Kidney glomerular epithelial cell (primary cell): ENCODE data around the gene PTPRM.
A peak's percentile ranks its signal among the peaks of the same experiment; 100 is the strongest.

ENCODE experiments used
- DNase-seq: peaks from one replicate; lab custom pipeline; 2025; lab: John Stamatoyannopoulos, UW

PTPRM gene

GRCh38 chr18:7600036-7600435 is 32.9 kb downstream of the PTPRM start:
- DNase-seq = no peak

DNA sequence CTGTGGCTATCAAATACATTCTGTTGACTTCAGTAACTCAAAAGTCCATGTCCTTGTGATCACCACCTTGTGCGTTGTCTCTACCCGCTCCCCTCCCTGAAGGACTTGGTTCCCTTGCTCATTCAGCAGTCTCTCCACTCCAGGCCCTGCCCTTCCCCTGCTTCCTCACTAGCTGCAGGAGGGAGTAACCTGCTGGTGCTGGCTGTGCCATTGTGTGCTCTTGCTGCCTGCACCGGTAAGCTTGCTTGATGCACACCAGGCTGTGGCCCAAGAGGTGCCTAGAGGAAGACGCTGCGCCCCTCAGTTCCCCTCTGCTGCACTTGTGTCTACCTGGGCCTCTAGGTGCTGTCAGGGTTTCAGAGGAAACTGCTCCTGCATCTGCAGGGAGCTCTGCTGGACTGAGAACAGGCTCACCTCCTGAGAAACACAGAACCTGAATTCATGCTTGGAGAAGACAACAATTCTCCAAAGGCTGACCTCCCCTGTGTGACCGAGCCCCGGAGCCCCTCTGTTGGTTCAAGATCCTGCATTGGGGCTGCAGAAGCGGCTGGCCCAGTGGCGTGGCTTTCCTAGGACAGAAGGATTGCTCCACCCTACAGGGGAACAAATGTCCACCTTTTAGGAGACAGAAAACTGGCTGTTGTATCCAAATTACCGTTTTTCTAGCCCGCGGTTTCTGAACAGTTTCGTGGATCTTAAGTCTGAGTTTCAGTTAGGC is 33.6 kb downstream of the PTPRM start:
- no peak for DNase-seq

- peak; percentile 25 for DNase-seq
Observed at GRCh38 chr18:7601246-7601615, 34.1 kb downstream of the PTPRM start.

GRCh38 chr18:7601936-7602335 is 34.8 kb downstream of the PTPRM start:
- DNase-seq = no peak

GRCh38 chr18:7603259-7604000 is 36.3 kb downstream of the PTPRM start:
- DNase-seq = no peak

DNA sequence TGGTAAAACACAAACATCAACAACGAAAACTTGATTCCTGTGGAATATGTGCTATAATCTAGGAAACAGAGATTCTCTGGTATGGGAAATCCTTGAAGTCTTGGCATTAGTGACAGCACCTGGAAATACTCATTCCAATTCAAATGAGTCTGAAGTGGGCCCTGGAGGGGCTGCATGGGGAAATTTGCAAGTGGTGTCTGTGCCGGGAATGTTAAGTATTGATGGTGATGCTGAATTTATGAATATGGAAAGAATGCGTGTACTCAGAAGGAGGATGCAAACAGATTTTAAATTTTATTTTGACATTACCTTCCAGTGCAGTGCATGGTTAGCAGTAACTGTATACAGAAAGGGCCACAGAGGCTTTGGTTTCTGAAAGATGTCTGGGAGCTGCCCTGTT is 37.2 kb downstream of the PTPRM start:
- DNase-seq = no peak

DNA sequence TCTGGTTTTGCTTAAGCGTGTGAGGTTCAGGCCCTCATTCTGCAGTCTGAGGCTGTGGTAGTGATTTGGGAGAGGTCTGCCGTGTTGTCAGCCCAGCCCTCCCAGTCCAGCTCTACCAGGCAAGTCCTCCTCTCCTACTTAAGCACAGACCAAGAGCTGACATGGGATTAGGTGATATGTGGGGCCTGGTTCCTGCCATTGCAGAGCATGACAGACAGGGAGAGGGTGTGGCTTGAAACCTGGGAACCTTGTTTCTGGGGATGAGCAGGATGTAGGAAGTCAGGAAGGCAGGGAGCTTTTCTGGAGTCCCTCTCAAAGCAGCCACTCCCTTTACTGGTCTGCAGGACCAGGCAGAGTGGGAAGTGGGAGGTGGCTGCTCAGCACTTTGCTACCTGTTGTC is 38.6 kb downstream of the PTPRM start:
- no peak for DNase-seq

DNA sequence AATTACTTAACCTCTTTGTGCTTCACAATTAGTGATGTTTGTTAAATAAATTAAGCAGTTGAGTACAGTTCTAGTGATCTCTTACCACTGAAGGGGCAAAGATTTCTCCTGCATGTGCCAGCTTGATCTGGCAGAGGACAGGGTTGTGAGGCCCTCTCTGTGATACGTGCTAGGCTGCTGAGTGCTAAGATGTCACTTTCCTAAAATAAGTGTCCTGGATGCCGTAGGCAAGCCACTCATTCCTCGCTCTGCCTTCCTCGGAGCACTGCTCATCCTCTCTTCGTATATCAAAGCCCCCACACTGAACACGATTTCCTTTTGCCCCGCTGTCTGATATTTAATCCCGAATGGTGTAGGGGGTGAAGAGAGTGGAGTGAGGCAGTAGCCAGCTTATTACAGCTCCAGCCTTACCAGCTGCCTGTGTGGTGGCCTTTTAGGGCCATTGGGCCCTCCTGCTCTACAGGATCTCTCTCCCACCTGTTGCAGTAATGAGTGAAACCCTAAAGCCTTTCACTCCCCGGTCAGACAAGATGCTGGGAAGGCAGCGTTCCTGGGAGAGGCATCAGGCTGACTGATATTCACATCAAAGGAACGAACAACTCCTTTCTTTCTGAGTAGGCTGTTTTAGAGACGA is 40.5 kb downstream of the PTPRM start:
- no peak for DNase-seq

GRCh38 chr18:7608174-7608550 is 41.0 kb downstream of the PTPRM start:
- peak; percentile 15 for DNase-seq

- no peak for DNase-seq
Observed at GRCh38 chr18:7608781-7609201, 41.7 kb downstream of the PTPRM start.

GRCh38 chr18:7609617-7610016 is 42.5 kb downstream of the PTPRM start:
- no peak for DNase-seq

DNA sequence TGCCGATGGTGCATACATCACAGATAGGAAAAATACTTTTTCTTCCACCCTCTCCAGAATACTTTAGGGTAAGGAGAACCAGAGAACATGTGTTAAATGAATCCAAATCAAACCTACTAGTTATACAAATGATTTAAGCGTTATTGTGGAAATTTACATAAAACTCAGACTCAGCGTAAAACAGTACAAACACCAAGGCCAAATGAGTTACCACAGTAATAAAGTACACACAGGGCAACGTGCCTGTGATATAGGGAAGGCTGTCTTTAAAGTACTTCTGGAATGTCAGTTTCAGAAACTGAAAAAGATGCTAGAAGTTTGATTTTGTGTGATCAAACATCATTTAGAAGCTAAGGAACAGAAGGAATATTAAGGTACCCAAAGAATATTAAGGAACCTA is 46.9 kb downstream of the PTPRM start:
- DNase-seq = no peak

GRCh38 chr18:7615840-7616239 is 48.7 kb downstream of the PTPRM start:
- DNase-seq = no peak

DNA sequence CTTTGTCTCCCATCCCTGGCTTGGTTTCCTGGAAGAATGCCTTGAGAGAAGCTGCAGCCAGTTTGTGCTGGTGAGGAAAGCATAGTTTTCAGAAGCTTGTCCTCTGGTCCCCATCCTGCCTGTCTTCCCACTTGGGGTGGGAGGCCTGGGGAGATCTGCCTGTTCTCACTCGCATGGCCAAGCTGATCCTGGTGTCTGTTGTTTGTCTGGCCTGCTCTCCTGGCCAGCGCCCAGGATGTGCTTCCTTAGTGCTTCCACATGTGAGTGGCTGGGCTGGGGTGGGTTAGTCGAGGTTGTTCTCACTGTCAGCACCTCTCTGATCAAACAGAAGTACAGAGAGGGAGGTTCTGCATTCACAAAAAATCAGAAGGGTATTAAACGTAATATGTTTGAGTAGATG is 49.5 kb downstream of the PTPRM start:
- DNase-seq = no peak

GRCh38 chr18:7617738-7618422 is 50.8 kb downstream of the PTPRM start:
- DNase-seq = peak; percentile 85

DNA sequence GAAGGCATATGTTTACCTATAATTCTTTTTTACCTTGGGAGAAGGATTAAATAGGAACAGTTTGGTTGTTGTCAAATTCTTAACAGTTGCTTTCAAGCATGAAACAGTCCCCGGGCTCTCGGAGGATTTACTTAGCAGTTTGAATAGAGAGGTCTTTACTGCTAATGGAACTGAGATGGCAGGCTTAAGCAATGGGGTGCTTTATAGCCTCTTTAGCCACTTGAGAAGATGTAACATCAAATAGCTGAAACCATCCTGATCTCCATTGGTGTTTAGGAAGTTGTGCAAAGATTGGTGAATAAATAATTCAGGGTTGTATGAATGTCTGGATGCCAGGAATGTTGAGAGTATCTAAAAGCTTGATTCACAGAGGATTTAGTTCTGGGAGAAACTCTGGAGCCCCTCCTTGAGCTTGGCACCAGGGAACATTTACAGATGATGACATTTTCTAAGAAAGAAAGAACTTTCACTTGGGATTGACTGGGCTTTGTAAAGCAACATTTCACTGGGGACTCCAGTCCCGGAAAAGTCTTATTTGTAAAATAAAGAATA is 51.9 kb downstream of the PTPRM start:
- DNase-seq = no peak

GRCh38 chr18:7619676-7620075 is 52.6 kb downstream of the PTPRM start:
- no peak for DNase-seq

DNA sequence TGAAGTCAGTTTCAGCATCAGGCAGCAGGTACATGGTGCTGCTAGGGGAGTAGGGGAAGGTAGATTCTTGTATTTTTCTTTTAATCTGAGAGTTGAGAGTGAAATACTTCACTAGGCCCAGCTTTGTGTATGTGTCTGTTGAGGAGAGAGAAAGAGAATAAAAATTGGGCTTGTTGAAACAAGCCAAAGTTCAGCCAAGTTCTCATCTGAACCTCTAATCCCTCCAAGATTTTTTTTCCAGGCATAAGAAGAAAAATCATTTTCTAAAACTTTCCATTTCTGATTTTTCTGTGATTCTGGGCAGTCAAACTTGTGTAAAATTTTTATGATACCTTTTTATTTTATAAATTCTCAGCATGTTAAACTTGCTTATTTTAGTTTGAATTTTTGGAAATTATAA is 55.6 kb downstream of the PTPRM start:
- no peak for DNase-seq

GRCh38 chr18:7623681-7624080 is 56.6 kb downstream of the PTPRM start:
- DNase-seq = no peak

GRCh38 chr18:7624697-7625096 is 57.6 kb downstream of the PTPRM start:
- DNase-seq = no peak

DNA sequence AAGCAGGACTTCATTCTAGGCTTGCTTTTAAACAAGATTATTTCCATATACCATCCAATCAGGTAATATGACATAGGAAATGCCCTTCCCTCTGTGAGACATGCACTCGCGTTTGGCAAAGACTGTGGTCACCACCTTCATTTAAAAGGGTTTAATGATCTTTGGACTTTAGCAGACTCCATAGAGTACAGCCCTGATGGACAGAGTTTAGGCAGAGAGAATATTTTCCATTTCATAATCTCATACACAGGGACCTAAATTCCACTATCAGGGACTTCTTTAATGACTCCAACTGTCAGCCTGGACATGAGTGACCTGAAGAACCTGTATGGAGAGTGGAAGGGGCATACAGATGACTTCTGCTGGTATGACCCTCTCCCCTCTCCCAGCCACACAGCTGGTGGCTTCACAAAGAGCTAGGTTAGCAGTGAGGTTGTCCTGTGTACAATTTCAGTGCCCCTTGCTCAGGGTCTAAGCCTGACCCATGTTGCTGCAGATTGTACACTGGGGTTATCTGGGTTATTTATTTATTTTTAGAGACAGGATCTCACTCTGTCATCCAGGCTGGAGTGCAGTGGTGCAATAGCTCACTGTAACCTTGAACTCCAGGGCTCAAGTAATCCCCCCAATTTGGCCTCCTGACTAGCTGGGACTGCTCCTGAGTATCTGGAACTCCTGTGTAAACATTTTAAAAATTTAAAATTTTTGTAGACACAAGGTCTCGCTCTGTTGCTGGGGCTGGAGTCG is 59.2 kb downstream of the PTPRM start:
- no peak for DNase-seq
